Kasumi-1 (cell line): Measurements from ENCODE around the gene VSIG4.
"Not testable (repeated sequence)": the region's sequence is repeated elsewhere in the genome, so short reads cannot be mapped to it uniquely, and the experiment has no call there.

ENCODE experiments used
- DNase-seq, 2 experiments: peaks; one replicate each; lab custom pipeline; 2025; lab: John Stamatoyannopoulos, UW

Gene VSIG4

DNA sequence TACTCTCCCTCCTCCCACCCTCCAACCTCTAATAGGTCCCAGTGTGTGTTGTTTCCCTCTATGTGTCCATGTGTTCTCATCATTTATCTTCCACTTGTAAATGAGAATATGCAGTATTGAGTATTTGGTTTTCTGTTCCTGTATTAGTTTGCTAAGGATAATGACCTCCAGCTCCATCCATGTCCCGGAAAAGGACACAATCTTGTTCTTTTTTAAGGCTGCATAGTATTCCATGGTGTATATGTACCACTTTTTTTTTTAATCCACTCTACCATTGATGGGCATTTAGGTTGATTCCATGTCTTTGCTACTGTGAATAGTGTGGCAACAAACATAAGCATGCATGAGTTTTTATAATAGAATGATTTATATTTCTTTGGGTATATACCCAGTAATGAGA, 62.7 kb downstream of the VSIG4 start:
- DNase-seq = not testable (repeated sequence)

DNA sequence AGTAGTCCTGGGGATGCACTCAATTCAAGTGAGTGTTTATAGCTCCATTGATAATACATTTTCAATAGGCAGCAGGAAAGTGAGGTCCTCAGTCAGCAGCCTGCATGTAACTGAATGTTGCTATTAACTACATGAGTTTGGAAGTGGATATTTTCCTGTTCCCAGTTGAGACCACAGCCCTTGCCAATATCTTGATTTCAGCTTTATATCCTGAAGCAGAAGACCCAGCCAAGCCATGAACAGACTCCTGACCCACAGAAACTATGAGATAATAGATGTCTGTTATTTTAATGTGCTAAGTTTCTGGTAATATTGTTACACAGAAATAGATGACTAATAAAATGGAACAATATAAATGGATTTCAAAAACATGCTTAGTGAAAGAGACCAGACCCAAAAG, 63.7 kb downstream of the VSIG4 start:
- DNase-seq = no peak

DNA sequence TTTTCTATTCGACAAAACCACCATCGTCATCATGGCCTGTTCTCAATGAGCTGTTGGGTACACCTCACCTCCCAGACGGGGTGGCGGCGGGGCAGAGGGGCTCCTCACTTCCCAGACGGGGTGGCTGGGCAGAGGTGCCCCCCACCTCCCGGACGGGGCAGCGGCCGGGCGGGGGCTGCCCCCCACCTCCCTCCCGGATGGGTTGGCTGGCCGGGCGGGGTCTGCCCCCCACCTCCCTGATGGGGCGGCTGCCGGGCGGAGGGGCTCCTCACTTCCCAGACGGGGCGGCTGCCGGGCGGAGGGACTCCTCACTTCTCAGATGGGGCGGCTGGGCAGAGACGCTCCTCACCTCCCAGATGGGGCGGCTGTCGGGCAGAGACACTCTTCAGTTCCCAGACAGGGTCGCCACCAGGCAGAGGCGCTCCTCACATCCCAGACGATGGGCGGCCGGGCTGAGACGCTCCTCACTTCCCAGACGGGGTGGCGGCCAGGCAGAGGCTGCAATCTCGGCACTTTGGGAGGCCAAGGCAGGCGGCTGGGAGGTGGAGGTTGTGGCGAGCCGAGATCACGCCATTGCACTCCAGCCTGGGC, 64.6 kb downstream of the VSIG4 start:
- not testable (repeated sequence) for DNase-seq
